Sigmoid colon (tissue), 4 donors: ENCODE measurements around the gene NRSN2.

Experiments
- CTCF ChIP-seq, 4 experiments: fragments of 450-650 bp in 3 of 4; fragments of 200-600 bp in 1 of 4; IDR thresholded peaks; one replicate each; pipeline ENCODE4 v1.5.1; 2016 to 2019; ENCODE audit warnings: antibody characterized with exemption in 4 of 4, mild to moderate bottlenecking in 3 of 4, moderate library complexity in 2 of 4
- POLR2A ChIP-seq, 2 donors: fragments of 450-650 bp; IDR thresholded peaks; one replicate each; pipeline ENCODE4 v1.6.1; 2016; ENCODE audit warnings: antibody characterized with exemption in 2 of 2, mild to moderate bottlenecking in 2 of 2, moderate library complexity in 2 of 2
- POLR2AphosphoS5 ChIP-seq, 4 donors: sonication (generic); formaldehyde crosslinking; IDR thresholded peaks; one replicate each; pipeline ENCODE4 v1.6.1; 2017; ENCODE audit warnings: antibody characterized with exemption in 4 of 4

GRCh38 chr20:396252-396618, 49.3 kb downstream of the NRSN2 start:
- TF ChIP-seq CTCF (IDR thresholded peaks at IDR 0.05), result no peak
- TF ChIP-seq POLR2A (IDR thresholded peaks at IDR 0.05), result no peak
- no peak for TF ChIP-seq POLR2AphosphoS5 (IDR thresholded peaks at IDR 0.05)
